Astrocyte of the cerebellum (primary cell): ENCODE results near the gene IL17RB.

Experiments
- DNase-seq: peaks from one replicate; pipeline ENCODE4 v3.0.0-alpha.2; 2011; ENCODE audit warnings: low read depth
- H3K4me3 ChIP-seq: 2 replicates; pipeline ENCODE4 v1.5.1; 2011; ENCODE audit warnings: mild to moderate bottlenecking, low read depth, low read length, moderate library complexity
- in situ Hi-C: cut with HindIII; loops from 2 replicates; pipeline ENCODE4 v1.10.0; 2017; ENCODE audit warnings: low sequenced_read_pairs
- TF ChIP-seq, protein P1 (sequence below): IDR thresholded peaks from 2 replicates; pipeline ENCODE4 v1.5.1; 2012; ENCODE audit warnings: low read length, low read depth, moderate library complexity, mild to moderate bottlenecking; ENCODE audit errors: missing control alignments

Gene IL17RB

DNA sequence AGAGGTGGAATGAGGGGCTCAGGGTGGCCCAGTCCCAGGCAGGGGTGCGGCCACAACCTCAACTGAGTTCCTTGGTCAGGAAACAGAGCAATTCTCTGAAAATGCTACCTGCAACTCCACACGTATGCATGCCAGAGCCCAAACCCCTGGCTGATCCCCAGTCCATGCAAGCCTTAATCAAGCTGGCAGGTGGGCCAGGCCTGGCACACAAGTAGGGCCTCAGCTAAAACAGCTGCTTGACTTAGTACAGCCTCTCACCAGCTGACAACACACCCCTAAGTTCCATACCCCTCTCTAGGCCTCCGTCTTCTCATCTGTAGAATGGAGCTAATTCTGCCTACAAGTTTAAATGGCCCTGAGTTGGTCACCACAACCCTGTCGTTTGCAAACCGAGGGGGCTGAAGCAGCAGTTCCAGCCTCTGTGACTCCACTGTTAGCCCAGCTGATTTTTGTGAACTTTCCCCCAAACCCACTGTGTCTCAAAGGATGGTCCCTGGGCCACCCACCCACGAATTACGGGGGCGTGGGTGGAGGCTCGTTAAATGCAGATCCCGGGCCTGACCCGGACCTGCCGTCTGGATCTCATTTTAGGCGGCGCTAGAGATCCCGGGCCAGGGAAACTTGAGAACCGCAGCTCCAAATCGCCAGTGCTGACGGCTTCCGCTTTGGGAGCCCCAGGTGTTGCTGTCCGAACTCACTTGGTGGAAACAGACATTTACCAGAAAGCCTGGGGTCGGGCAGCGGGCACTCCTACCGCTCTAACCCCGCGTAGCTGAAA is 1.1 kb upstream of the IL17RB start:
- peak overlapping the region; percentile 52 for H3K4me3 ChIP-seq
- in situ Hi-C loops = no loop called here
- DNase-seq = peak; percentile 11
- TF ChIP-seq, protein P1, sequence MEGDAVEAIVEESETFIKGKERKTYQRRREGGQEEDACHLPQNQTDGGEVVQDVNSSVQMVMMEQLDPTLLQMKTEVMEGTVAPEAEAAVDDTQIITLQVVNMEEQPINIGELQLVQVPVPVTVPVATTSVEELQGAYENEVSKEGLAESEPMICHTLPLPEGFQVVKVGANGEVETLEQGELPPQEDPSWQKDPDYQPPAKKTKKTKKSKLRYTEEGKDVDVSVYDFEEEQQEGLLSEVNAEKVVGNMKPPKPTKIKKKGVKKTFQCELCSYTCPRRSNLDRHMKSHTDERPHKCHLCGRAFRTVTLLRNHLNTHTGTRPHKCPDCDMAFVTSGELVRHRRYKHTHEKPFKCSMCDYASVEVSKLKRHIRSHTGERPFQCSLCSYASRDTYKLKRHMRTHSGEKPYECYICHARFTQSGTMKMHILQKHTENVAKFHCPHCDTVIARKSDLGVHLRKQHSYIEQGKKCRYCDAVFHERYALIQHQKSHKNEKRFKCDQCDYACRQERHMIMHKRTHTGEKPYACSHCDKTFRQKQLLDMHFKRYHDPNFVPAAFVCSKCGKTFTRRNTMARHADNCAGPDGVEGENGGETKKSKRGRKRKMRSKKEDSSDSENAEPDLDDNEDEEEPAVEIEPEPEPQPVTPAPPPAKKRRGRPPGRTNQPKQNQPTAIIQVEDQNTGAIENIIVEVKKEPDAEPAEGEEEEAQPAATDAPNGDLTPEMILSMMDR = peak; percentile 54

DNA sequence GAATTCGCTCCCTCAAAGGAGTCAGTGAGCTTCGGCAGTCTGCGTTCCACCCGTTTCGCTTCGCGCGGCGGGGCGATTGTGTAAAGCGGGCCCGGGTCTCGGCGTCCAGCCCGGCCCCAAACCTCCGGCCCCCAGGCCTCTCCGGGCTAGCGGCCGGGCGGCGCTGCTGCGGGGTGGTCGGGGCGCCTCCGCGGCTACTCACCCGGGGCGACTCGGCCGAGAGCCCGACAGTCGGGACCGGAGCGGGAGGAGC is 561 bp upstream of the IL17RB start:
- in situ Hi-C loops = no loop called here
- H3K4me3 ChIP-seq = peak overlapping the region; percentile 52
- TF ChIP-seq, protein P1 = no peak
- no peak for DNase-seq

DNA sequence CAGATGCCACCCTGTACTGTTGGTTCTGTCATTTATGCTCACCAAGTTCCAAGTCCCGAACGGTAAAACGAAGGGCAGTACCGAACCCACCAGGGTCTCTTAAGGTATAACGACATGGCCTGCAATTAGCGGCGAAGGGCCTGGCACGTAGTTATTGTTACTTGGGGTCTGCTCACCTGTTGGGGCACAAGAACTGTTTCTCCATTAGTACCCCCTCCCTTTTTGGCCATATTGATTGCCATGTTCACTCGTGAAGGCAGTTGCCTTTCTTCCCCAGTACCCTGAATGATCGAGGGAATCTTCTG is 435 bp downstream of the IL17RB start:
- TF ChIP-seq, protein P1 = no peak
- DNase-seq = no peak
- peak overlapping the region; percentile 52 for H3K4me3 ChIP-seq
- in situ Hi-C loops = no loop called here

DNA sequence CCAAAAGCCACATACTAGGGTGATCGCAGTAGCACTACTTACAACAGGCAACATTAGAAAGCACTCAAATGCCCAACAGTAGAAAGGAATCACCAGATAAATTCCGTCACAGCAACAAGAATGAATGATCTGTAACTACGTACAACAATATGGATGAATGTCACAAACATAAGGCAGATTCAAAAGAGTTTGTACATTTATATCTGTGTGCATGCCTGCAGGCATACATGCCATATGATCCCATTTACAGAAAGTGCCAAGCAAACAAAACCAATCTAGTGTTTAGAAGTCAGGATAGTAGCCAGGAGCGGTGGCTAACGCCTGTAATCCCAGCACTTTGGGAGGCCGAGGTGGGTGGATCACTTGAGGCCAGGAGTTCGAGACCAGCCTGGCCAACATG is 3.5 kb downstream of the IL17RB start:
- in situ Hi-C loops = no loop called here
- no peak for DNase-seq
- TF ChIP-seq, protein P1 = no peak
- no peak overlapping the region for H3K4me3 ChIP-seq

DNA sequence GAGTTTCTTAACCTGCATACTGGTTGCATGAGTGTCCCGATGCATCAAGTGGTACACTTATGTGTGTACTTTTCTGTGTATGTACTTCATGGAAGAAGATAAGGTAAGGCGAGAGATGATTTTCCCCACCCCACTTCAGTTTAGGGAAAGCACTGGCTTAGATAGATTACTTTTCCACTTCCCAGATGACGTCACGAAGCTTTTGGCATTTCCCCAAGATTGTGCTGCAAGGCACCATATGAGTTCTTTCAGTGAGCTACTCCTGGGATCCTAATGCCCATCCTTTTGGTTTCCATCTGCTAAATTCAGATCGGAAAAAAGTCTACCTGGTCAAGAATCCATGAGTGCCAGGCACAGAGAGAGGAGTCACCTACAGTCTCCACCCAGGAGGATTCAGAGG is 4.5 kb downstream of the IL17RB start:
- in situ Hi-C loops = no loop called here
- TF ChIP-seq, protein P1 = no peak
- H3K4me3 ChIP-seq = no peak overlapping the region
- DNase-seq = no peak

DNA sequence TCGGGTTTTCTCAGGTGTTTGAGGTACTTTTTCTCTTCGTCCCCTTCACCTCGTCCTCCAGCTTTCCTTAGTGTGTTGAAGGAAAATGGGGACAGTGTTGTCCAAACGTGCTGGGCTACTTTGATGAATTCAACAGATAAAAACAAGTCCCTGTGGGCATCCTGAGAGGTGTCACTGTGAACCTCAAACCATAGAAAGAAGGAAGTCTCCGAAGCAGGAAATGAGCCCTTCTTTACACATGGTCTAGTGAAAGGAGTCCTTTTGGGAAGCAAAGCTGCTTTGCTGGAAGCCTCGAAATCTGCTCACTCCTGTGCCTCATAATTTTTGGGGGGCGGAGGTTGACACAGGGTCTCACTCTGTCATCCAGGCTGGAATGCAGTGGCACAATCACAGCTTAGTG is 10.6 kb downstream of the IL17RB start:
- in situ Hi-C loops = no loop called here
- H3K4me3 ChIP-seq = no peak overlapping the region
- TF ChIP-seq, protein P1 = no peak
- no peak for DNase-seq
